Tibial nerve (tissue), 4 donors: ENCODE results near the gene RSPH9.

ENCODE experiments used
- EP300 ChIP-seq, 2 donors: sonication (generic); formaldehyde crosslinking; IDR thresholded peaks; one replicate each; pipeline ENCODE4 v1.6.1; 2017; ENCODE audit warnings: antibody characterized with exemption in 2 of 2, mild to moderate bottlenecking in 1 of 2
- TF ChIP-seq, protein P1 (sequence below), 5 experiments: fragments of 200-600 bp in 3 of 5; fragments of 450-650 bp in 2 of 5; sonication (generic) in 3 of 5; IDR thresholded peaks; one replicate each; pipeline ENCODE4 v1.5.1; 2016 to 2019; ENCODE audit warnings: antibody characterized with exemption in 5 of 5, mild to moderate bottlenecking in 3 of 5, moderate library complexity in 2 of 5

DNA sequence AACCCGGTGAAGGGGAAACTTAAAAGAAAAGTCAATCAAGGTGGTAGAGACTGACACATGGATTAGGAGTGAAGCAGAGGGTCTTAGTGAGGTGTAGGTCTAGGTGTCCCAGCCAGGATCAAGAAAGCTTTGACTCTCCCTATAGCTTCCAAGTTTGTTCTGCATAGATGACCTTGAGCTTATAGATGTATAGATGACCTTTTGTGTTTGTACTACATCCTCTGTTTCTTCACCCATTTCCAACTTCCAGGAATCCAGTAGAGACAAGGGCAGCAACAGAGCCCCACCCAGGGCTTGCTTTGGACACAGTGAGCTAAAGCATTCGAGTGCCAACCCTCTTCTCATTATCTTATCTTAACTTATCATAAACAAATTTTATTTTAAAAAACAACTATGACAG, 44.6 kb downstream of the RSPH9 start:
- TF ChIP-seq, protein P1, sequence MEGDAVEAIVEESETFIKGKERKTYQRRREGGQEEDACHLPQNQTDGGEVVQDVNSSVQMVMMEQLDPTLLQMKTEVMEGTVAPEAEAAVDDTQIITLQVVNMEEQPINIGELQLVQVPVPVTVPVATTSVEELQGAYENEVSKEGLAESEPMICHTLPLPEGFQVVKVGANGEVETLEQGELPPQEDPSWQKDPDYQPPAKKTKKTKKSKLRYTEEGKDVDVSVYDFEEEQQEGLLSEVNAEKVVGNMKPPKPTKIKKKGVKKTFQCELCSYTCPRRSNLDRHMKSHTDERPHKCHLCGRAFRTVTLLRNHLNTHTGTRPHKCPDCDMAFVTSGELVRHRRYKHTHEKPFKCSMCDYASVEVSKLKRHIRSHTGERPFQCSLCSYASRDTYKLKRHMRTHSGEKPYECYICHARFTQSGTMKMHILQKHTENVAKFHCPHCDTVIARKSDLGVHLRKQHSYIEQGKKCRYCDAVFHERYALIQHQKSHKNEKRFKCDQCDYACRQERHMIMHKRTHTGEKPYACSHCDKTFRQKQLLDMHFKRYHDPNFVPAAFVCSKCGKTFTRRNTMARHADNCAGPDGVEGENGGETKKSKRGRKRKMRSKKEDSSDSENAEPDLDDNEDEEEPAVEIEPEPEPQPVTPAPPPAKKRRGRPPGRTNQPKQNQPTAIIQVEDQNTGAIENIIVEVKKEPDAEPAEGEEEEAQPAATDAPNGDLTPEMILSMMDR (IDR thresholded peaks at IDR 0.05): no peak
- TF ChIP-seq EP300 (IDR thresholded peaks at IDR 0.05): no peak
